ENCODE results near the gene PTTG2.
"Not testable (repeated sequence)": the region's sequence is repeated elsewhere in the genome, so short reads cannot be mapped to it uniquely, and the experiment has no call there.

PTTG2 gene

DNA sequence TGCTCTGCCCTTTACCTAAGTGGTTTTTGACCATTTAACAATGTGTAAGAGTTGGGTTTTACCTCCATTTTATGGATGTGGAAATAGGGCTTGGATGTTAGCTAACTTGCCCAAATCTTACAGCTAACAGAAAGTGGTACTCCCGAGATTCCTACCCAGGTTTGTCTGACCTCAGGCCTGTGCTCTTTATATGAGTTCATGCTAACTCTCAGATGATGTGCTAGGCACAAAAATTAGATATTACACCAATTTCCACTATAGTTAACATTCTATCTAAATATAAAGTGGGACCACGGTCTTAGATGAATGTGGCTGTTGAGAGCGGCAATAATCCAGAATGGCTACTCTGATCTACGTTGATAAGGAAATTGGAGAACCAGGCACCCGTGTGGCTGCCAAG lies at the start of gene PTTG2:
TSS of gene PTTG2 (plus strand) at position 301 of the 400 bp plus-strand sequence. CDS start at position 338, 37 bp downstream.
- DNase-seq (ENCODE audit: low read depth) = no peak

- no peak for DNase-seq (ENCODE audit: low read depth)
These were observed 45.7 kb upstream of the PTTG2 start for GRCh38 chr4:37914539-37914938.

GRCh38 chr4:37917388-37917787 lies 42.8 kb upstream of the PTTG2 start:
- no peak for DNase-seq (ENCODE audit: low read depth)

DNA sequence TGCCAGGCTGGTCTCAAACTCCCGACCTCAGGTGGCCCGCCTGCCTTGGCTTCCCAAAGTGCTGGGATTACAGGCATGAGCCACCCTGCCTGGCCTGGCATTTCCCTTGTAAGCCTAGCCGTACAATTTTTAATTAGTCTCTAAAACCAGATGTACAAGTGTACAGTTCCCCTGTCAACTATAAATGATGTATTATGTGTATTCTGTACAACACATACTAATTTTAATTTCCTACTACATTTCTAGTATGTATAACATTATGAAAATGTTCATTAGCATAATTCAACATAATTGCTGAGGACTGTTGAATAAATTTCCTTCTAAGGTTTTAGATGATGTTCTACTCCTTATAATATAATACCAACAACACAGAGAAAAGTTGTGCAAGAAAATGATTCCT lies 41.5 kb upstream of the PTTG2 start:
- DNase-seq (ENCODE audit: low read depth) = no peak

GRCh38 chr4:37922328-37922727 lies 37.9 kb upstream of the PTTG2 start:
- no peak for DNase-seq (ENCODE audit: low read depth)

DNA sequence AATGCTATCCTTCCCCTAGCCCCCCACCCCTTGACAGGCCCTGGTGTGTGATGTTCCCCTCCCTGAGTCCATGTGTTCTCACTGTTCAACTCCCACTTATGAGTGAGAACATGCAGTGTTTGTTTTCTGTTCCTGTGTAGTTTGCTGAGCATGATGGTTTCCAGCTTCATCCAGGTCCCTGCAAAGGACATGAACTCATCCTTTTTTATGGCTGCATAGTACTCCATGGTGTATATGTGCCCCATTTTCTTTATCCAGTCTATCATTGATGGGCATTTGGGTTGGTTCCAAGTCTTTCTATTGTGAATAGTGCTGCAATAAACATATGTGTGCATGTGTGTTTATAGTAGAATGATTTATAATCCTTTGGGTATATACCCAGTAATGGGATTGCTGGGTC lies 37.1 kb upstream of the PTTG2 start:
- not testable (repeated sequence) for DNase-seq (ENCODE audit: low read depth)

DNA sequence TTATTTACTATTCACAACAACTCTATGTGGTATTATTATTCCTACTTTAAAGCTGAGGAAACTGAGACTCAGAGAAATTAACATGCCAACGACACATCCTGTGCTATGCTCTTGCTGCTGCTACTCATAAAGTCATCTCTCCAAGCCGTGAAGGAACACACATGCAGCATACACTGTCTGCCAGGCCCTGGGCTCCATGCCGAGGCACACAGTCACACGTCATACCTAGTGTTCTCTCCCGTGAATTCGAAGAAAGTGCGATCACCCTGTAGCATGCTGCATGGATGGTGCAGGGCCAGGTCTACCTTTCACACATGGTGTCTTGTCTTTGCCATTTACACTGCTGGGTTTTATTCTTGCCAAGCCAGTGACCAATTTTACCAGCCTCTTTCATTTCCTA lies 35.3 kb upstream of the PTTG2 start:
- DNase-seq (ENCODE audit: low read depth) = no peak

- DNase-seq (ENCODE audit: low read depth) = no peak
These were observed 32.8 kb upstream of the PTTG2 start for GRCh38 chr4:37927434-37927833.

GRCh38 chr4:37928426-37929416 lies 31.5 kb upstream of the PTTG2 start:
- no peak for DNase-seq (ENCODE audit: low read depth)

- no peak for DNase-seq (ENCODE audit: low read depth)
These were observed 26.1 kb upstream of the PTTG2 start for GRCh38 chr4:37934096-37934495.

- no peak for DNase-seq (ENCODE audit: low read depth)
These were observed 25.6 kb upstream of the PTTG2 start for GRCh38 chr4:37934609-37935008.

DNA sequence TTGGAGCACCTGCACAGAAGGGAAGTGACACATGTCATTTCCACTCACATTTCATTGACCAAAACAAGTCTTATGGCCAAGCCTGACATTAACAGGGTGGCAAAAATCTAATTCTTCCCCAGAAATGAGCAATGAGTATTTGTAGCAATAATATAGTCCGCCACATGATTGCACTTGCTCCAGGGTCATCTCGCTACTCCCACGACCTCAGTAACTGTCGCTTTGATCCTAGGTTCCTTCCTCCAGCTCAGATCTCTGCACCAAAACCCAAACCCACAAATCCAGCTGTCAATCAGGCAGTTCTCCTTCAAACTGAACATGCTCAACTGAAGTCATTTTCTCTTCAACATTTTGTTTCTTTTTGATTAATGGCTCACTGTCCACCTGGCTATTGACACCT lies 25.2 kb upstream of the PTTG2 start:
- no peak for DNase-seq (ENCODE audit: low read depth)

- DNase-seq (ENCODE audit: low read depth) = no peak
These were observed 23.2 kb upstream of the PTTG2 start for GRCh38 chr4:37936889-37937498.

GRCh38 chr4:37938208-37938607 lies 22.0 kb upstream of the PTTG2 start:
- no peak for DNase-seq (ENCODE audit: low read depth)

GRCh38 chr4:37946503-37947179 lies 13.6 kb upstream of the PTTG2 start:
- no peak for DNase-seq (ENCODE audit: low read depth)

DNA sequence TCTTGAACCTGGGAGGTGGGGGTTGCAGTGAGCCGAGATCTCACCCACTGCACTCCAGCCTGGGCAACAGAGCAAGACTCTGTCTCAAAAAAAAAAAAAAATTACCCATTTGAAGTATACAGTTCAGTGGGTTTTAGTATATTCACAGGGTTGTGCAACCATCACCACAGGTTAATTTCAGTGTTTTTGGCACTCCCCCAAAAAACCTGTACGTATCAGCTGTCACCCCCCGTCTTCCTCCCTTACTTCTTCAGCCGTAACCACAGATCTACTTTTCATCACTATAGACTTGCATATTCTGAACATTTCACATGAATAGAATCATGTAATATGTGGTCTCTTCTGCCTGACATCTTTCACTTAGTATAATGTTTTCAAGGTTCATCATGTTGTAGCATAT lies 11.7 kb upstream of the PTTG2 start:
- DNase-seq (ENCODE audit: low read depth) = no peak

- DNase-seq (ENCODE audit: low read depth) = no peak
These were observed 10.4 kb upstream of the PTTG2 start for GRCh38 chr4:37949636-37950426.

GRCh38 chr4:37951461-37952352 lies 8.5 kb upstream of the PTTG2 start:
- DNase-seq (ENCODE audit: low read depth) = no peak

GRCh38 chr4:37953156-37953555 lies 7.0 kb upstream of the PTTG2 start:
- no peak for DNase-seq (ENCODE audit: low read depth)

DNA sequence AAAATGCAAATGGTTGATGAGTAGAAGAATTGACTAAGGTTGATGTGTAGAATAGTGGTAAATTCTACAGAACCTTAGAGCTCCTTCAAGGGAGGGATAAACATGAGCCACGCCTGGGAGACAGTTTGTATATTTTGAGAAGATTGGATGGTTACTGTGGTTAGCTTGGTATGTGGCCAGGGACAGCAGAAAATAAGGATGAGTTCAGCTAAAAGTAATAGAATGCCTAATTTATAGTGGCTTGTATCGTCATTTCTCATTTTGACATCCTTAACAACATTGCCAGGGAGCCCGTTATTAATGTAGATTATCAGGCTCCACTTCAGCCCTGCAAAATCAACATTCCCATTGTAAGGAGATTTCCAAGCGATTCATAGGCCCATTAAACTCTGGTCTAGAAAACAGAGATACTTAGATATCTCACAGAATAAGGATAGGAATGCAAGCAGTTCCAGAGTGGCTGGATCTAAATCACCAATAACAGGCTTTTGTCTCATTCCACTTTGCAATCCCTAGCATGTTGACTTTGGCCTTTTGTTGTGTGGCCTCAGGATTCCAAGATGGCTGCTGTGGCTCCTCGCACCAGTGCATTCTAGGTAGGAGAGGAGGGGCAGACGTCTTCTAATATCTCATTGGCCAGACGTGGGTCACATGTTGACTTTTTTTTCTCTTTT lies 6.4 kb upstream of the PTTG2 start:
- no peak for DNase-seq (ENCODE audit: low read depth)
